ENCODE measurements around the gene LNX1. TPM values are rescaled to one million over a fixed set of nuclear protein-coding genes. Genes with fewer than 3 reads are reported as not detected.

Gene LNX1
- total and polyA plus RNA-seq, 9 of the 15 experiments (the other 6 are each of a cell fraction or from before 2014, with no cell fraction given): 0.40 to 3.6 (median 2.2) TPM

- intact Hi-C loops (cut with micrococcal nuclease) (no loop called here), in situ Hi-C loops (cut with MboI) (no loop called here)
- ATAC-seq: no peak
- TF ChIP-seq MNT (conservative IDR thresholded peaks at IDR 0.05) (no peak), ARID1B (IDR thresholded peaks at IDR 0.05) (no peak), HIVEP1 (CRISPR knock-in tag; IDR thresholded peaks at IDR 0.05) (no peak), E2F6 (IDR thresholded peaks at IDR 0.05; ENCODE audit: borderline replicate concordance in 1 of 2, extremely low read depth in 1 of 2, insufficient read depth in 1 of 2, insufficient read length in 1 of 2, low read depth in 1 of 2, low read length in 1 of 2, poor library complexity in 1 of 2, severe bottlenecking in 1 of 2) (no peak), ELF2 (CRISPR knock-in tag; IDR thresholded peaks at IDR 0.05) (no peak), EHMT2 (IDR thresholded peaks at IDR 0.05) (no peak), SMAD2 (IDR thresholded peaks at IDR 0.05; ENCODE audit: low read depth, low read length) (no peak), GABPA (tag; conservative IDR thresholded peaks at IDR 0.05; ENCODE audit: low read depth) (no peak)
- Histone ChIP-seq H3K36me3 (ENCODE audit: control insufficient read depth, insufficient read depth, low read length) (no peaks in the 10 kb centered on the region), H4K20me1 (replicated peaks; ENCODE audit: control insufficient read depth, insufficient read depth, low read length) (no peaks in the 10 kb centered on the region; the same call in 1 of the 2 replicates), H3K4me3 (no peak overlapping the region), H3K9me1 (ENCODE audit: control insufficient read depth, insufficient read depth, low read length) (no peaks in the 10 kb centered on the region), H3K4me1 (replicated peaks in 1 of 2; ENCODE audit: control insufficient read depth in 2 of 2, insufficient read depth in 2 of 2, low read length in 2 of 2) (no peaks in the 10 kb centered on the region), H3K9me3 (replicated peaks; ENCODE audit: control insufficient read depth, insufficient read depth, low read depth, low read length) (no peaks in the 10 kb centered on the region), H3K4me2 (ENCODE audit: insufficient read depth, low read length) (no peak overlapping the region), H3K27ac (ENCODE audit: extremely low read depth, low read depth, low read length) (no peak overlapping the region), H3K9ac (ENCODE audit: insufficient read depth in 1 of 2, low read depth in 2 of 2, low read length in 2 of 2) (no peak overlapping the region), H3K79me2 (ENCODE audit: control insufficient read depth, insufficient read depth, low read length) (no peaks in the 10 kb centered on the region), H2AFZ (ENCODE audit: low read depth, low read length) (no peak overlapping the region), H3K27me3 (ENCODE audit: control insufficient read depth in 2 of 2, insufficient read depth in 2 of 2, low read length in 2 of 2) (peaks cover 4 to 29% of the 10 kb centered on the region in 2 experiments; a peak in 2 of 5 replicates)
- no peak for DNase-seq (ENCODE audit: extremely low read depth in 1 of 4, low spot score in 3 of 4)
- WGBS (ENCODE audit: insufficient coverage, low coverage, missing lambda C conversion rate): 0% methylated on average over 5 of the region's 5 CpGs
- ChIA-PET POLR2A (interaction anchor here (0.7 to 1.5 kb wide), 2 partner anchors 7 to 42 kb away, joined by 3 read pairs; no protein-coding TSS in a partner anchor), CTCF (ENCODE audit: low intra/inter-chr PET ratio) (no interaction called here)
- no peak for FAIRE-seq
- no TSS peak for BruUV-seq (replicated peaks)
These were observed 59.6 kb downstream of the LNX1 start for GRCh38 chr4:53531585-53532224.
